ENCODE data around the gene RPS6KA2.

DNA sequence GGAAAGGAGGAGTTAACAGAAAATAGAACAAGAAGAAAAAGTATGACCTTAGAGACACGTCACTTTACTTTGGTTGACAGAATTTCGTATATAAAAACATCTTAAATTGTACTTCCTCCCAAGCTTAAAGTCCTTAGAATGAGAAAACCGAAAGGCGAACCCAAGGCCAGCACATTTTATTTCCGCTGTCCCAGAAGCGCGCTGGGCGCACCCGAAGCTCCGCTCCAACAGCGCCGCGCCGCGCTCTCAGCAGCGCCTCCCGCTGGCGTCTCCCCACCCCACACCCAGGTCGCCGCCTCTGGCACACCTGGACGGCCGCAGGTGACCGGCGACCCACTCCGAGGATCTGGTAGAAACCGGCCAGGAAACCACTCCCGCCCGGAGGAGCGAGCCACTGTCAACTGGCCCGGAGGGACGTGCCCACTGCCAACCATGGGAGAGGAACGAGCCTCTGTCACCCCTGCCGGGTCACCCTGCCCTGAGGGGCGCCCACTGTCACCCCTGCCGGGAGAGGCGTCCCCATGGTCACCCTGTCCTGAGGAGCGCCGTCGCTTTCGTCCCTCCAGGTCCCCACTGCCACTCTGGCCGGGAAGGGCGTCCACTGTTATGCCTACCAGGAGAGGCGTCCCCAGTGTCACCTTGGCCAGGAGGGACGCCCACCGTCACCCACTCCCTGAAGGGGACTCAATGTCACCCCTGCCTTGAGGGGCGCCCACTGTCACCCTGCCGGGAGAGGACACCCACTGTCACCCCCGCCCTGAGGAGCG, 245.1 kb downstream of the RPS6KA2 start:
- TF ChIP-seq, protein P1, sequence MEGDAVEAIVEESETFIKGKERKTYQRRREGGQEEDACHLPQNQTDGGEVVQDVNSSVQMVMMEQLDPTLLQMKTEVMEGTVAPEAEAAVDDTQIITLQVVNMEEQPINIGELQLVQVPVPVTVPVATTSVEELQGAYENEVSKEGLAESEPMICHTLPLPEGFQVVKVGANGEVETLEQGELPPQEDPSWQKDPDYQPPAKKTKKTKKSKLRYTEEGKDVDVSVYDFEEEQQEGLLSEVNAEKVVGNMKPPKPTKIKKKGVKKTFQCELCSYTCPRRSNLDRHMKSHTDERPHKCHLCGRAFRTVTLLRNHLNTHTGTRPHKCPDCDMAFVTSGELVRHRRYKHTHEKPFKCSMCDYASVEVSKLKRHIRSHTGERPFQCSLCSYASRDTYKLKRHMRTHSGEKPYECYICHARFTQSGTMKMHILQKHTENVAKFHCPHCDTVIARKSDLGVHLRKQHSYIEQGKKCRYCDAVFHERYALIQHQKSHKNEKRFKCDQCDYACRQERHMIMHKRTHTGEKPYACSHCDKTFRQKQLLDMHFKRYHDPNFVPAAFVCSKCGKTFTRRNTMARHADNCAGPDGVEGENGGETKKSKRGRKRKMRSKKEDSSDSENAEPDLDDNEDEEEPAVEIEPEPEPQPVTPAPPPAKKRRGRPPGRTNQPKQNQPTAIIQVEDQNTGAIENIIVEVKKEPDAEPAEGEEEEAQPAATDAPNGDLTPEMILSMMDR (IDR thresholded peaks at IDR 0.05), result peak; percentile 74 to 92 (median 89)
- no peak for TF ChIP-seq POLR2A (IDR thresholded peaks at IDR 0.05)
